Endothelial cell of umbilical vein (primary cell): ENCODE measurements around the gene SORL1. TPM values are rescaled to one million over a fixed set of nuclear protein-coding genes. Genes with fewer than 3 reads are reported as not detected.

Source experiments
- BruUV-seq: library from RNA; stranded (reverse); fragments of 400-500 nt; replicated peaks from 2 replicates; lab custom pipeline; 2021; lab: Mats Ljungman, UMichigan
- CTCF ChIA-PET: fragments of 300-600, 350-600 bp; sonication (Branson Sonifier 250); formaldehyde crosslinking; loops from one replicate; lab custom pipeline; 2021; ENCODE audit warnings: antibody characterized with exemption, inconsistent platforms; lab: Charles Lee
- POLR2A ChIA-PET: fragments of 300-600, 350-600 bp; sonication (Branson Sonifier 250); formaldehyde crosslinking; loops from one replicate; lab custom pipeline; 2021; ENCODE audit warnings: antibody characterized with exemption, inconsistent platforms; lab: Charles Lee
- DNase-seq: peaks from one replicate; pipeline ENCODE4 v3.0.0-alpha.2; 2011; ENCODE audit warnings: low read depth, low spot score
- FAIRE-seq: peaks from 2 replicates; lab custom pipeline; 2011; peaks lifted over from hg19 to GRCh38; lab: Jason Lieb, UNC
- H2AFZ ChIP-seq: 2 replicates; pipeline ENCODE4 v1.6.0; 2012; ENCODE audit warnings: low read depth, low read length, control low read depth, inconsistent platforms
- H3K27ac ChIP-seq: 2 replicates; pipeline ENCODE4 v1.5.1; 2011; ENCODE audit warnings: low read depth, mild to moderate bottlenecking, control low read depth, low read length, moderate library complexity; ENCODE audit not compliant: insufficient read depth
- H3K27me3 ChIP-seq, 2 experiments: 2 replicates each; pipeline versions ENCODE4 v1.6.0 to v1.6.1; 2011; ENCODE audit warnings: low read length in 2 of 2, mixed read lengths in 1 of 2; ENCODE audit not compliant: control insufficient read depth in 2 of 2, insufficient read depth in 2 of 2
- H3K36me3 ChIP-seq, 2 experiments: 2 replicates in 1 of 2; 3 replicates in 1 of 2; pipeline ENCODE4 v1.5.1; 2011; ENCODE audit warnings: low read length in 2 of 2, mild to moderate bottlenecking in 1 of 2, moderate library complexity in 1 of 2; ENCODE audit not compliant: control insufficient read depth in 2 of 2, insufficient read depth in 2 of 2; ENCODE audit errors: extremely low read depth in 1 of 2
- H3K4me1 ChIP-seq: 3 replicates; pipeline ENCODE4 v1.5.1; 2011; ENCODE audit warnings: mild to moderate bottlenecking, low read length; ENCODE audit not compliant: control insufficient read depth, insufficient read depth; ENCODE audit errors: extremely low read depth
- H3K4me2 ChIP-seq: 2 replicates; pipeline ENCODE4 v1.6.1; 2011; ENCODE audit warnings: low read length, control low read depth, mixed read lengths; ENCODE audit not compliant: insufficient read depth
- H3K4me3 ChIP-seq, 3 experiments: fragments of 200-600 bp in 1 of 3; sonication (generic), shearing (Covaris generic) in 1 of 3; replicated peaks in 1 of 3; 2 replicates each; pipeline ENCODE4 v1.5.1; 2011 to 2016; ENCODE audit warnings: control low read depth in 3 of 3, low read length in 3 of 3, mild to moderate bottlenecking in 2 of 3, inconsistent platforms in 1 of 3, low read depth in 1 of 3, moderate library complexity in 1 of 3; ENCODE audit not compliant: insufficient read depth in 1 of 3
- H3K79me2 ChIP-seq: 2 replicates; pipeline ENCODE4 v1.6.0; 2012; ENCODE audit warnings: low read length, inconsistent platforms; ENCODE audit not compliant: control insufficient read depth, insufficient read depth
- H3K9ac ChIP-seq: replicated peaks from 2 replicates; pipeline ENCODE3; 2011; ENCODE audit warnings: low read length, control low read depth; ENCODE audit not compliant: insufficient read depth; ENCODE audit errors: extremely low read depth
- H3K9me1 ChIP-seq: replicated peaks from 3 replicates; pipeline ENCODE4 v1.6.0; 2011; ENCODE audit warnings: mild to moderate bottlenecking, low read length; ENCODE audit not compliant: control insufficient read depth, insufficient read depth; ENCODE audit errors: extremely low read depth
- H3K9me3 ChIP-seq: replicated peaks from 2 replicates; pipeline ENCODE4 v1.5.1; 2012; ENCODE audit warnings: low read length, inconsistent platforms; ENCODE audit not compliant: control insufficient read depth, insufficient read depth
- H4K20me1 ChIP-seq: replicated peaks from 2 replicates; pipeline ENCODE3; 2011; ENCODE audit warnings: mild to moderate bottlenecking, low read length; ENCODE audit not compliant: control insufficient read depth, insufficient read depth; ENCODE audit errors: extremely low read depth
- CTCF ChIP-seq, 2 donors: IDR thresholded peaks; 1 replicate in 1 of 2; 2 replicates in 1 of 2; pipeline ENCODE4 v1.5.1; 2011; ENCODE audit warnings: low read length in 2 of 2, mild to moderate bottlenecking in 2 of 2, moderate library complexity in 2 of 2, control low read depth in 1 of 2, inconsistent platforms in 1 of 2, low read depth in 1 of 2; ENCODE audit not compliant: insufficient read depth in 1 of 2; ENCODE audit errors: extremely low read depth in 1 of 2
- EZH2 ChIP-seq: IDR thresholded peaks from 2 replicates; pipeline ENCODE4 v1.6.1; 2012; ENCODE audit warnings: borderline replicate concordance, low read depth, mild to moderate bottlenecking, moderate library complexity, low read length, inconsistent platforms; ENCODE audit not compliant: severe bottlenecking
- FOS ChIP-seq: IDR thresholded peaks from 2 replicates; pipeline ENCODE4 v1.6.1; 2011; ENCODE audit warnings: mild to moderate bottlenecking, low read length, moderate library complexity, borderline replicate concordance; ENCODE audit not compliant: insufficient read depth
- GATA2 ChIP-seq: IDR thresholded peaks from 2 replicates; pipeline ENCODE4 v1.7.0; 2011; ENCODE audit warnings: low read depth, mild to moderate bottlenecking, moderate library complexity, mixed read lengths, low read length; ENCODE audit not compliant: insufficient read length, insufficient read depth
- JUN ChIP-seq: IDR thresholded peaks from 2 replicates; pipeline ENCODE4 v1.6.1; 2011; ENCODE audit warnings: borderline replicate concordance, low read depth; ENCODE audit not compliant: insufficient read length, insufficient read depth
- MYC ChIP-seq: IDR thresholded peaks from one replicate; pipeline ENCODE4 v1.6.1; 2011; ENCODE audit warnings: mild to moderate bottlenecking, low read depth, low read length
- POLR2A ChIP-seq: IDR thresholded peaks from 2 replicates; pipeline ENCODE4 v1.6.1; 2012; ENCODE audit warnings: low read depth, mild to moderate bottlenecking, control low read depth, low read length
- POLR2AphosphoS5 ChIP-seq: IDR thresholded peaks from 2 replicates; pipeline ENCODE4 v1.6.1; 2012; ENCODE audit warnings: low read depth, mild to moderate bottlenecking, control low read depth, low read length, moderate library complexity; ENCODE audit not compliant: insufficient read depth
- dilution Hi-C: fragments of 300-500 bp; cut with MboI; formaldehyde crosslinking; loops from one replicate; pipeline ENCODE4 v1.15.0; 2019; ENCODE audit warnings: low sequenced_read_pairs; ENCODE audit not compliant: extremely low pct_ligation_motif_present
- intact Hi-C: fragments of 100-400 bp; cut with micrococcal nuclease; formaldehyde crosslinking; loops from one replicate; pipeline ENCODE4 v1.10.0; 2022
- polyA plus RNA-seq, 4 experiments: library from polyadenylated mRNA; depleted of rRNA in 3 of 4; stranded (reverse) in 3 of 4; unstranded in 1 of 4; fragments of >200 nt; gene quantifications; 2 replicates each; pipeline versions ENCODE4 v1.2.1 to v1.2.3, GENCODE V29; 2011 to 2012; ENCODE audit warnings: missing spikeins in 1 of 4
- total RNA-seq: library from RNA; stranded (reverse); gene quantifications from 2 replicates; pipeline ENCODE4 v1.2.3, GENCODE V29; 2021
- TF ChIP-seq, protein P1 (sequence below): IDR thresholded peaks from 2 replicates; pipeline ENCODE4 v1.6.1; 2011; ENCODE audit not compliant: insufficient read depth, insufficient read length

Gene SORL1
- total and polyA plus RNA-seq, 2 donors (not counting 3 experiments of a cell fraction or from before 2014, with no cell fraction given) = 0.17 to 0.31 TPM

DNA sequence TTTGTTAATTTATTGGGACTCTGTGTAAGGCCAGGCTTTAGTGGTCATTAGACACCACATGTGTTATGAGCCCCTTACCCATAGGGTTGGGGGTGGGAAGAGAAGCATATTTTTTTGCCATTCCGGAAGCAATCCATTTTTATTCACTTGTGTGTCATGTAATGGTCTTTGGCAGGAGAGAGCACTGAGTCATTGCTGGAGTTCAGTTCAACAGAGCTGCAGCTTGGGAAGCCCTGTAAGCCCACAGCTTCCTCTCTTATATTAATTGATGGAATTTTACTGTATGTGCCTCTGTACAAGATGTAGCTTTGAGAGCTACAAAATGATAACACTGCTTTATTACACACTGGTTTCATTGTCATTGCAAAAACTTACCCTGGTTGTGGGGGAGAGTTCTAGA, 177.9 kb downstream of the SORL1 start:
- Histone ChIP-seq H4K20me1 (no peaks in the 10 kb centered on the region), H3K9me1 (no peaks in the 10 kb centered on the region), H3K4me2 (no peak overlapping the region), H3K9ac (no peak overlapping the region), H3K4me3 (no peak overlapping the region), H2AFZ (no peak overlapping the region), H3K27me3 (peaks cover 0 to 2% of the 10 kb centered on the region in 2 experiments), H3K79me2 (no peaks in the 10 kb centered on the region), H3K9me3 (no peaks in the 10 kb centered on the region), H3K27ac (no peak overlapping the region), H3K36me3 (no peaks in the 10 kb centered on the region), H3K4me1 (peaks cover 9% of the 10 kb centered on the region)
- dilution Hi-C loops = no loop called here
- POLR2A ChIA-PET = no interaction called here
- intact Hi-C loops = no loop called here
- no TSS peak for BruUV-seq
- peak; percentile 83 for DNase-seq
- TF ChIP-seq POLR2AphosphoS5 (no peak), CTCF (IDR thresholded peaks at IDR 0.05; ENCODE audit: extremely low read depth in 1 of 2, insufficient read depth in 1 of 2, low read depth in 1 of 2, low read length in 2 of 2) (no peak), POLR2A (no peak), GATA2 (no peak), MYC (no peak), FOS (peak; percentile 90), EZH2 (no peak), JUN (peak; percentile 25)
- TF ChIP-seq, protein P1, sequence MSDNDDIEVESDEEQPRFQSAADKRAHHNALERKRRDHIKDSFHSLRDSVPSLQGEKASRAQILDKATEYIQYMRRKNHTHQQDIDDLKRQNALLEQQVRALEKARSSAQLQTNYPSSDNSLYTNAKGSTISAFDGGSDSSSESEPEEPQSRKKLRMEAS = no peak
- CTCF ChIA-PET = interaction anchor here (0.8 to 1.0 kb wide), 2 partner anchors 25 to 585 kb away, joined by 3 read pairs; no protein-coding TSS in a partner anchor
- peak; percentile 15 for FAIRE-seq
